Neural crest cell (in vitro differentiated cells): ENCODE measurements around the gene FAM174B. TPM values are rescaled to one million over a fixed set of nuclear protein-coding genes. Genes with fewer than 3 reads are reported as not detected.

Experiments used
- DNase-seq: peaks from one replicate; pipeline ENCODE4 v3.0.0; 2021; ENCODE audit warnings: low read depth, mixed read lengths, low spot score
- H3K27ac Mint-ChIP-seq: one replicate; pipeline ENCODE4 v1.8.0; 2021; ENCODE audit warnings: mild to moderate bottlenecking, mixed read lengths; ENCODE audit not compliant: unreplicated experiment
- H3K27me3 Mint-ChIP-seq: 2 replicates; pipeline ENCODE4 v1.8.0; 2021; ENCODE audit warnings: low read depth, mild to moderate bottlenecking, mixed read lengths
- H3K36me3 Mint-ChIP-seq: 2 replicates; pipeline ENCODE4 v1.8.0; 2021; ENCODE audit warnings: low read depth, mild to moderate bottlenecking, mixed read lengths
- H3K4me1 Mint-ChIP-seq: 2 replicates; pipeline ENCODE4 v1.8.0; 2021; ENCODE audit warnings: mixed read lengths
- H3K4me3 Mint-ChIP-seq: one replicate; pipeline ENCODE4 v1.8.0; 2021; ENCODE audit warnings: mild to moderate bottlenecking, mixed read lengths
- H3K9me3 Mint-ChIP-seq: 2 replicates; pipeline ENCODE4 v1.8.0; 2021; ENCODE audit warnings: mixed read lengths
- CTCF ChIP-seq: fragments of 200-600 bp; sonication (generic); conservative IDR thresholded peaks from 2 replicates; pipeline ENCODE4 v1.5.0; 2021; ENCODE audit warnings: antibody characterized with exemption, mild to moderate bottlenecking
- total RNA-seq: library from RNA; stranded (reverse); gene quantifications from 2 replicates; pipeline ENCODE4 v1.2.1, GENCODE V29; 2021

The FAM174B gene
- total RNA-seq, 1 donor from 2014 or later, result 12.1 TPM

- Mint-ChIP-seq H3K27ac (no peak overlapping the region), H3K4me3 (no peak overlapping the region), H3K27me3 (no peaks in the 10 kb centered on the region), H3K36me3 (peaks cover 10% of the 10 kb centered on the region), H3K9me3 (peaks cover 18% of the 10 kb centered on the region), H3K4me1 (peaks cover 12% of the 10 kb centered on the region)
- DNase-seq, result no peak
- TF ChIP-seq CTCF, result no peak
Measured at GRCh38 chr15:92606126-92606835, 49.3 kb downstream of the FAM174B start.

GRCh38 chr15:92605225-92605944 is 50.2 kb downstream of the FAM174B start:
- DNase-seq, result no peak
- no peak for TF ChIP-seq CTCF
- Mint-ChIP-seq H3K36me3 (peaks cover 10% of the 10 kb centered on the region), H3K9me3 (peaks cover 18% of the 10 kb centered on the region), H3K27ac (peak overlapping the region; percentile 43), H3K4me1 (peaks cover 14% of the 10 kb centered on the region), H3K4me3 (no peak overlapping the region), H3K27me3 (no peaks in the 10 kb centered on the region)

GRCh38 chr15:92603743-92604470 is 51.7 kb downstream of the FAM174B start:
- no peak overlapping the region for H3K4me3 Mint-ChIP-seq
- H3K4me1 Mint-ChIP-seq, result peaks cover 7% of the 10 kb centered on the region
- H3K9me3 Mint-ChIP-seq, result peaks cover 18% of the 10 kb centered on the region
- DNase-seq, result no peak
- H3K27me3 Mint-ChIP-seq, result no peaks in the 10 kb centered on the region
- no peak overlapping the region for H3K27ac Mint-ChIP-seq
- H3K36me3 Mint-ChIP-seq, result peaks cover 10% of the 10 kb centered on the region
- TF ChIP-seq CTCF, result no peak

- H3K36me3 Mint-ChIP-seq, result peaks cover 10% of the 10 kb centered on the region
- H3K27ac Mint-ChIP-seq, result no peak overlapping the region
- DNase-seq, result no peak
- TF ChIP-seq CTCF, result no peak
- no peak overlapping the region for H3K4me3 Mint-ChIP-seq
- H3K27me3 Mint-ChIP-seq, result no peaks in the 10 kb centered on the region
- peaks cover 18% of the 10 kb centered on the region for H3K9me3 Mint-ChIP-seq
- H3K4me1 Mint-ChIP-seq, result peaks cover 7% of the 10 kb centered on the region
Measured at GRCh38 chr15:92603278-92603677, 52.3 kb downstream of the FAM174B start.

- Mint-ChIP-seq H3K4me3 (no peak overlapping the region), H3K9me3 (peaks cover 11% of the 10 kb centered on the region), H3K27me3 (no peaks in the 10 kb centered on the region), H3K36me3 (peaks cover 6% of the 10 kb centered on the region), H3K27ac (no peak overlapping the region), H3K4me1 (peaks cover 7% of the 10 kb centered on the region)
- no peak for DNase-seq
- no peak for TF ChIP-seq CTCF
Measured at GRCh38 chr15:92602267-92602593, 53.3 kb downstream of the FAM174B start.
